ENCODE results near the gene IQCN.
A peak's percentile ranks its signal among the peaks of the same experiment; 100 is the strongest.

IQCN gene

DNA sequence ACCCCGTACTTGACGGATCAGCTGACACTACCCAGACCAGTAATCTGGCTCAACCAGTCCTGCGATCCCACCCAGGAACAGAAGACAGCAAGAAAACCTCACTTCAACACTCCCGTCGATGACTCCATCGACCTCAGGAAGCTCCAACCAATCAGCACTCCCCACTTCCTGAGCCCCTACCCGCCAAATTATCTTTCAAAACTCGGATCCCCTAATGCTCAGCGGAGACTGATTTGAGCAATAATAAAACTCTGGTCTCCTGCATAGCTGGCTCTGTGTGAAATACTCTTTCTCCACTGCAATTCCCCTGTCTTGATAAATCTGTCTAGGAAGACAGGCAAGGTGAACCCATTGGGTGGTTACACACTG lies 47.5 kb upstream of the IQCN start:
- no peak for TF ChIP-seq REST (IDR thresholded peaks at IDR 0.05; ENCODE audit: insufficient replicate concordance, low read depth)
- TF ChIP-seq POLR2AphosphoS5 (IDR thresholded peaks at IDR 0.05; ENCODE audit: low read depth) = no peak
- no peak for TF ChIP-seq SPI1 (IDR thresholded peaks at IDR 0.05; ENCODE audit: borderline replicate concordance, low read depth)
- TF ChIP-seq GABPA (IDR thresholded peaks at IDR 0.05; ENCODE audit: low read depth) = no peak
- no peak for TF ChIP-seq CTCF (IDR thresholded peaks at IDR 0.05; ENCODE audit: insufficient read depth, low read length)
- Histone ChIP-seq H3K27me3 (ENCODE audit: insufficient read depth, poor library complexity, severe bottlenecking) (no peaks in the 10 kb centered on the region), H3K27ac (replicated peaks) (peak overlapping the region; percentile 92), H3K4me3 (replicated peaks; ENCODE audit: insufficient read depth, low read length) (peak overlapping the region; percentile 81)
- DNase-seq (ENCODE audit: low read depth in 1 of 2, low spot score in 1 of 2) = peak in 1 of 2 experiments; percentile 63

DNA sequence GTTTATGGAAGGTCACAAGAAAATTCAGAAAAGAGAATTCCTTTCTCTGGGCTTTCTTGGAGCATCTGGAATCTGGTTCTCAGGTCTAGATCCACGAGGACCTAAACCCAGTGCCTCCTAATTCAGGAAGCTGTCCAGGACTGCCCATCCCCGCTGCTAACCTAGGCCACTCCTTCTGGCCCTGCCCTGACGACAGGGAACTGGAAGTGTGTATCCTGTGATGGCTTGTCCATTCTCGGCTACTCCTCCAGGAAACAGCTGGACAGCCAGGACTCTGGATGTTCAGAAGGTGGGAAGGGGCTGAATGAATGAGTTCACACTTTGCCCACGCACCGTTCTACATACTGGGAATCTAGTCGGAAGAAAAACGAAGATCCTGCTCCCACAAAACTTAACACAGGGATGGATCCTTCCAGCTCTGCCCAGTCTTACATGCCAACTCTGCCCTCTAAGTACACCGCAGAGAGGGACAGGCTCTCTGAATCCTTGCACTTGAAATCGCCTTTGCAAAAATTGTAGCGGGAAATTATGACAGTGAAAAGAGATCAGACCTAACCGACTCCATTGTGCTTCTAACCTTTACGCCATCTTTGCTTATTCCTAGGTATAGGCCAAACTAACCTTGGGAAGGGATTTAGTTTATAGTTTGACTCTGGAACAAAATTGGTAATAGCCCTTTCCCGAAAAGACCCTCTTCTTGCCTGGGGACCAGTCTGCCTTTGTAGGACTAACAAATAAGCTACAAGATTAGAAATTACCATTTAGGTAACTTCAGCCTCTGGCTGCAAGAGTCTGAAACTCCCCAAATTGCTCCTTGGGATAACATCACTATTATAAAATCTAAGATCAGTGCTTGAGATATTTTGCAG lies 46.8 kb upstream of the IQCN start:
- H3K4me3 ChIP-seq (replicated peaks; ENCODE audit: insufficient read depth, low read length) = no peak overlapping the region; the same call in 1 of the 2 replicates
- H3K27me3 ChIP-seq (ENCODE audit: insufficient read depth, poor library complexity, severe bottlenecking) = no peaks in the 10 kb centered on the region
- TF ChIP-seq POLR2AphosphoS5 (IDR thresholded peaks at IDR 0.05; ENCODE audit: low read depth) (0 out of 2 replicates have a peak, but pooled peaks have one; percentile 16), GABPA (IDR thresholded peaks at IDR 0.05; ENCODE audit: low read depth) (no peak)
- H3K27ac ChIP-seq (replicated peaks) = peak overlapping the region; percentile 92
- no peak for DNase-seq (ENCODE audit: low read depth in 1 of 2, low spot score in 1 of 2)

DNA sequence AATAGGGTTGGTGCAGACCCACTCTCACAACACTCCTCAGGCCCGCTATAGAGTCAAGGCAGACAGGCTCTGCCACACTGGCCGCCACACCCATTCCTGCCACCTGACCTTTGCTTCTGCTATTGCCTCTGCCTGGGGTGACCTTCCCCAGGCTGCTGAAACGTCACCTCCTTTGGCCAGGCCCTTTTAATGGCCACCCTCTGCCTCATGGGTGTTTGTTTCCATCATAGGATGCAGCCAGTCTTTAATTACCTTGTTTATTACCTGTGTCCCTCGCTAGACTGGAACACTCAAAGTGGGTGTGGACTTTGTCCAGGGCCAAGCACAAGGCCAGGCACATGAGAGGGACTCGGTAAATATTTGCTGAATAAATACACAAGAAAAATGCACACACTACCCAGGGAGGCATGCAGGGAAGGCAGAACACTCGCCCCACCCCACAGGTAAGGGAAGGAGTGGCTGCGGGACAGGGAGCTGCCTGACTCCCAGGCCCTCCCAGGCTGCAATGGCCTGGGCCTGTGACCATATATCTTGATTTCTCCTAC lies 45.4 kb upstream of the IQCN start:
- H3K4me3 ChIP-seq (replicated peaks; ENCODE audit: insufficient read depth, low read length) = no peak overlapping the region
- TF ChIP-seq POLR2AphosphoS5 (IDR thresholded peaks at IDR 0.05; ENCODE audit: low read depth) (no peak; the same call in 1 of the 2 replicates), CTCF (IDR thresholded peaks at IDR 0.05; ENCODE audit: insufficient read depth, low read length) (no peak), GABPA (IDR thresholded peaks at IDR 0.05; ENCODE audit: low read depth) (no peak), SPI1 (IDR thresholded peaks at IDR 0.05; ENCODE audit: borderline replicate concordance, low read depth) (no peak), REST (IDR thresholded peaks at IDR 0.05; ENCODE audit: insufficient replicate concordance, low read depth) (no peak)
- no peaks in the 10 kb centered on the region for H3K27me3 ChIP-seq (ENCODE audit: insufficient read depth, poor library complexity, severe bottlenecking)
- H3K27ac ChIP-seq (replicated peaks) = peak overlapping the region; percentile 76
- no peak for DNase-seq (ENCODE audit: low read depth in 1 of 2, low spot score in 1 of 2)

GRCh38 chr19:18317961-18318800 lies 43.9 kb upstream of the IQCN start:
- H3K27me3 ChIP-seq (ENCODE audit: insufficient read depth, poor library complexity, severe bottlenecking) = no peaks in the 10 kb centered on the region
- H3K27ac ChIP-seq (replicated peaks) = peak overlapping the region; percentile 76
- DNase-seq (ENCODE audit: low read depth in 1 of 2, low spot score in 1 of 2) = peak; percentile 63 to 84
- TF ChIP-seq GABPA (IDR thresholded peaks at IDR 0.05; ENCODE audit: low read depth) = no peak
- peak; percentile 21; the same call in 1 of the 2 replicates for TF ChIP-seq SPI1 (IDR thresholded peaks at IDR 0.05; ENCODE audit: borderline replicate concordance, low read depth)
- TF ChIP-seq CTCF (IDR thresholded peaks at IDR 0.05; ENCODE audit: insufficient read depth, low read length) = no peak
- TF ChIP-seq REST (IDR thresholded peaks at IDR 0.05; ENCODE audit: insufficient replicate concordance, low read depth) = no peak
- peak; percentile 62; the same call in 1 of the 2 replicates for TF ChIP-seq POLR2AphosphoS5 (IDR thresholded peaks at IDR 0.05; ENCODE audit: low read depth)
- no peak overlapping the region for H3K4me3 ChIP-seq (replicated peaks; ENCODE audit: insufficient read depth, low read length)
